Muscle layer of colon (tissue), 2 donors: ENCODE data around the gene ZMYND19.
"Not testable (repeated sequence)": the region's sequence is repeated elsewhere in the genome, so short reads cannot be mapped to it uniquely, and the experiment has no call there.

Experiments used
- H3K27ac ChIP-seq: one replicate; pipeline ENCODE4 v1.7.0; 2013; ENCODE audit warnings: low read depth, mild to moderate bottlenecking, low read length, moderate library complexity
- H3K27me3 ChIP-seq, 2 donors: one replicate each; pipeline ENCODE4 v1.7.0; 2013; ENCODE audit warnings: low read length in 2 of 2, mild to moderate bottlenecking in 2 of 2; ENCODE audit not compliant: insufficient read depth in 2 of 2, control insufficient read depth in 1 of 2
- H3K36me3 ChIP-seq: one replicate; pipeline ENCODE4 v1.7.0; 2013; ENCODE audit warnings: mild to moderate bottlenecking, low read length; ENCODE audit not compliant: insufficient read depth
- H3K4me1 ChIP-seq: one replicate; pipeline ENCODE4 v1.7.0; 2013; ENCODE audit warnings: mild to moderate bottlenecking, low read length; ENCODE audit not compliant: insufficient read depth
- H3K4me3 ChIP-seq, 2 donors: one replicate each; pipeline ENCODE4 v1.7.0; 2013; ENCODE audit warnings: low read length in 2 of 2, low read depth in 1 of 2, mild to moderate bottlenecking in 1 of 2, moderate library complexity in 1 of 2
- H3K9ac ChIP-seq: one replicate; pipeline ENCODE4 v1.7.0; 2013; ENCODE audit warnings: low read length
- H3K9me3 ChIP-seq: one replicate; pipeline ENCODE4 v1.7.0; 2013; ENCODE audit warnings: mild to moderate bottlenecking, low read length
- donor health status: abdominal sarcoma.
- donor health status: Adenocarcinoma of cecum.

ZMYND19 gene

GRCh38 chr9:137532891-137533468, 57.3 kb downstream of the ZMYND19 start:
- H3K9me3 ChIP-seq, H3K9ac ChIP-seq, H3K36me3 ChIP-seq, H3K27me3 ChIP-seq, H3K27ac ChIP-seq, H3K4me1 ChIP-seq, H3K4me3 ChIP-seq: not testable (repeated sequence)
